Esophagus squamous epithelium (tissue), 4 donors: Measurements from ENCODE around the gene NCS1.

Source experiments
- CTCF ChIP-seq, 6 experiments: fragments of 450-650 bp in 4 of 6; fragments of 200-600 bp in 2 of 6; sonication (generic) in 2 of 6; IDR thresholded peaks; one replicate each; pipeline ENCODE4 v1.5.1; 2016 to 2019; ENCODE audit warnings: antibody characterized with exemption in 6 of 6, mild to moderate bottlenecking in 4 of 6, moderate library complexity in 4 of 6
- POLR2A ChIP-seq, 4 donors: fragments of 450-650 bp; IDR thresholded peaks; one replicate each; pipeline ENCODE4 v1.6.1; 2017; ENCODE audit warnings: antibody characterized with exemption in 4 of 4, mild to moderate bottlenecking in 4 of 4, moderate library complexity in 3 of 4

DNA sequence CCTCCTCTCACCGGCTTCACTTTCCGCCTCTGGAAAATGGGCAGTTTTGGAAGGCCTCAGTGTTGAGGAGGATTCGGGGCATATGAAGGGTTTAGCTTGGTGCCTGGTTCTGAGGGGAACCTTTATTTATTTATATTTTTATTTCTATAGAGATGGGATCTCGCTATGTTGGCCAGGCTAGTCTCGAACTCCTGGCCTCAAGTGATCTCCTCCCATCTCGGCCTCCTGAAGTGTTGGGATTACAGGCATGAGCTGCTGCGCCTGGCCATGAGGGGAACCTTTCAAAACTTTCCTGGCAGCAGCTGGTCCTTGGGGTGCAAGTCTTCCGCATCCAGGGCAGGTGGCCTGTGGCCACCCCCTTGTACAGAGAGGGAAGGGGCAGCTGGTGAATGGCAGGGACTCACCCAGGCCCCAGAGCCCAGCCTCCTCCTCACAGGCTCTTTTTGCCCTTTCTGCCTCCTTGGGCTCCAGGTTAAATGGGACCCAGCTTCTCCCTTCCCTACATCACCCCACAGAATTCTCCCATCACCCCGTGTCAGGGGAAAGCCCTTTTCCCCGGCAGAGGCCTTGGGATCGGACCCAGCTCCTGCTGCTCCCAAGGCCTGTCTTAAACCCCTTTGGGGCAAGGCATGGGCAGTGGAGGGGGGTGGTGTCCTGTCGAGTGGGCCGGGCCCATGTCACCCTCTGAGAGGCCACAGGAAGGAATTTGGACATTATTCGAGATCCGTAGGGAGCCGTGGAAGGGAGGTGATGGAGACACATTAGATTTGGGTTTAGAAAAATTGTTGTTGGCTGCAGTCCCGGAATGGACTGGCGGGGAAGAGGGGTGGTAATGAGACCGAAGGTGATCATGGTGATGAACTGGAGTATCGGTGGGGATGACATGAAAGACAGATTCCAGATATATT is 5.9 kb downstream of the NCS1 start:
- no peak for TF ChIP-seq CTCF (IDR thresholded peaks at IDR 0.05)
- TF ChIP-seq POLR2A (IDR thresholded peaks at IDR 0.05) = no peak
